ENCODE measurements around the gene CHMP4B. TPM values are rescaled to one million over a fixed set of nuclear protein-coding genes. Genes with fewer than 3 reads are reported as not detected.

Gene CHMP4B
- total RNA-seq, 1 experiment from 2014 or later = 68.9 TPM

GRCh38 chr20:33859751-33860150, 48.6 kb downstream of the CHMP4B start:
- Histone ChIP-seq H3K27me3 (replicated peaks; ENCODE audit: insufficient read depth, low read depth, low read length, poor library complexity) (no peaks in the 10 kb centered on the region), H3K36me3 (ENCODE audit: insufficient read depth, low read length, poor library complexity, severe bottlenecking) (peaks cover under 1% of the 10 kb centered on the region), H3K27ac (ENCODE audit: low read depth, low read length, poor library complexity, severe bottlenecking) (no peak overlapping the region), H3K4me1 (ENCODE audit: insufficient read depth, low read length, poor library complexity, severe bottlenecking) (peaks cover 6% of the 10 kb centered on the region), H3K9me3 (ENCODE audit: low read depth, low read length, poor library complexity, severe bottlenecking) (no peaks in the 10 kb centered on the region), H3K4me3 (ENCODE audit: low read depth, low read length, poor library complexity, severe bottlenecking) (no peak overlapping the region)
- ChIA-PET CTCF (no interaction called here), POLR2A (ENCODE audit: low non-redundant PET) (no interaction called here)
- TF ChIP-seq CTCF (conservative IDR thresholded peaks at IDR 0.05; ENCODE audit: low read depth, low read length) (no peak), EZH2 (IDR thresholded peaks at IDR 0.05; ENCODE audit: borderline replicate concordance, low read depth, low read length, poor library complexity, severe bottlenecking) (no peak)
- no TSS peak for BruUV-seq (replicated peaks)
- no peak for DNase-seq (ENCODE audit: low spot score)
- intact Hi-C loops (cut with micrococcal nuclease; ENCODE audit: unreplicated experiment) = no loop called here

GRCh38 chr20:33861458-33861857, 50.3 kb downstream of the CHMP4B start:
- ChIA-PET POLR2A (ENCODE audit: low non-redundant PET) (no interaction called here), CTCF (interaction anchor here (0.8 kb wide), 1 partner anchor 34 kb away, joined by 3 read pairs; no protein-coding TSS in a partner anchor)
- H3K4me3 ChIP-seq (ENCODE audit: low read depth, low read length, poor library complexity, severe bottlenecking) = no peak overlapping the region
- no peak overlapping the region for H3K27ac ChIP-seq (ENCODE audit: low read depth, low read length, poor library complexity, severe bottlenecking)
- H3K4me1 ChIP-seq (ENCODE audit: insufficient read depth, low read length, poor library complexity, severe bottlenecking) = peaks cover 6% of the 10 kb centered on the region
- TF ChIP-seq CTCF (conservative IDR thresholded peaks at IDR 0.05; ENCODE audit: low read depth, low read length) (no peak), EZH2 (IDR thresholded peaks at IDR 0.05; ENCODE audit: borderline replicate concordance, low read depth, low read length, poor library complexity, severe bottlenecking) (no peak)
- H3K36me3 ChIP-seq (ENCODE audit: insufficient read depth, low read length, poor library complexity, severe bottlenecking) = no peaks in the 10 kb centered on the region
- BruUV-seq (replicated peaks) = no TSS peak
- DNase-seq (ENCODE audit: low spot score) = no peak
- intact Hi-C loops (cut with micrococcal nuclease; ENCODE audit: unreplicated experiment) = no loop called here
- H3K27me3 ChIP-seq (replicated peaks; ENCODE audit: insufficient read depth, low read depth, low read length, poor library complexity) = no peaks in the 10 kb centered on the region
- H3K9me3 ChIP-seq (ENCODE audit: low read depth, low read length, poor library complexity, severe bottlenecking) = no peaks in the 10 kb centered on the region

GRCh38 chr20:33862709-33863403, 51.7 kb downstream of the CHMP4B start:
- TF ChIP-seq EZH2 (IDR thresholded peaks at IDR 0.05; ENCODE audit: borderline replicate concordance, low read depth, low read length, poor library complexity, severe bottlenecking) (no peak), CTCF (conservative IDR thresholded peaks at IDR 0.05; ENCODE audit: low read depth, low read length) (peak; percentile 95)
- no TSS peak for BruUV-seq (replicated peaks)
- Histone ChIP-seq H3K27ac (ENCODE audit: low read depth, low read length, poor library complexity, severe bottlenecking) (peak overlapping the region; percentile 52), H3K36me3 (ENCODE audit: insufficient read depth, low read length, poor library complexity, severe bottlenecking) (no peaks in the 10 kb centered on the region), H3K9me3 (ENCODE audit: low read depth, low read length, poor library complexity, severe bottlenecking) (no peaks in the 10 kb centered on the region), H3K4me1 (ENCODE audit: insufficient read depth, low read length, poor library complexity, severe bottlenecking) (peaks cover 6% of the 10 kb centered on the region), H3K4me3 (ENCODE audit: low read depth, low read length, poor library complexity, severe bottlenecking) (peak overlapping the region; percentile 38), H3K27me3 (replicated peaks; ENCODE audit: insufficient read depth, low read depth, low read length, poor library complexity) (no peaks in the 10 kb centered on the region)
- POLR2A ChIA-PET (ENCODE audit: low non-redundant PET) = interaction anchor here (0.6 kb wide), 1 partner anchor 358 kb away, joined by 8 read pairs; no protein-coding TSS in a partner anchor
- peak; percentile 78 for DNase-seq (ENCODE audit: low spot score)
- intact Hi-C loops (cut with micrococcal nuclease; ENCODE audit: unreplicated experiment) = loop anchor here (1.0 kb wide), 2 partner anchors 206 to 266 kb away; no protein-coding TSS in a partner anchor
- CTCF ChIA-PET = interaction anchor here (0.5 to 1.1 kb wide), 7 partner anchors 9 to 267 kb away, joined by 3 to 8 read pairs (median 4); no protein-coding TSS in a partner anchor
